ENCODE measurements around the gene TCHH.
"Not testable (repeated sequence)": the region's sequence is repeated elsewhere in the genome, so short reads cannot be mapped to it uniquely, and the experiment has no call there.

Gene TCHH

GRCh38 chr1:152110860-152111514 is 4.3 kb downstream of the TCHH start:
- peak; percentile 43 to 61 for ATAC-seq

DNA sequence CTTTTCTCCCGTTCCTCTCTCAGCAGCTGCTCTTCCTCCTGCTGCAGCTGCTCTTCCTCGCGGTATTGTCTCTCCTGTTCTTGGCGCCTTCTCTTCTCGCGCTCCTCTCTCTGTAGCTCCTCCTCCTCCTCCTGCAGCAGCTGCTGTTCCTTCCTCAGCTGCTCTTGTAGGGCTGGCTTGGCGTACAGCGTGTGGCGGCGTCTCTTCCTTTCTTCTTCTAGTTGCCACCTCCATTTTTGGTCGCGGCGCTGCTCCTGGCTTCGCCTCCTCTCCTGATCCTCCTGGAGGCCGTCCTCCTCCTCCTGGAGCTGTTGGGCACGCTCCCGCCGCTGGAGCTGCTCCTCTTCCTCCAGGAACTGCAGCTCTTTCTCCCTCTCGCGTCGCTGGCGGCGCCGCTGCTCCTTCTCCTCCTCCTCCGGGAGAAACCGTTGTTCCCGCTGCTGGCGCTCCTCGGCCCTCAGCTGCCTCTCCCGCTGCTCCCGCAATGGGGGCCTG is 4.8 kb downstream of the TCHH start:
- ATAC-seq, result peak; percentile 47 to 56

- ATAC-seq, result no peak
Measured at GRCh38 chr1:152109998-152110294, 5.3 kb downstream of the TCHH start.

DNA sequence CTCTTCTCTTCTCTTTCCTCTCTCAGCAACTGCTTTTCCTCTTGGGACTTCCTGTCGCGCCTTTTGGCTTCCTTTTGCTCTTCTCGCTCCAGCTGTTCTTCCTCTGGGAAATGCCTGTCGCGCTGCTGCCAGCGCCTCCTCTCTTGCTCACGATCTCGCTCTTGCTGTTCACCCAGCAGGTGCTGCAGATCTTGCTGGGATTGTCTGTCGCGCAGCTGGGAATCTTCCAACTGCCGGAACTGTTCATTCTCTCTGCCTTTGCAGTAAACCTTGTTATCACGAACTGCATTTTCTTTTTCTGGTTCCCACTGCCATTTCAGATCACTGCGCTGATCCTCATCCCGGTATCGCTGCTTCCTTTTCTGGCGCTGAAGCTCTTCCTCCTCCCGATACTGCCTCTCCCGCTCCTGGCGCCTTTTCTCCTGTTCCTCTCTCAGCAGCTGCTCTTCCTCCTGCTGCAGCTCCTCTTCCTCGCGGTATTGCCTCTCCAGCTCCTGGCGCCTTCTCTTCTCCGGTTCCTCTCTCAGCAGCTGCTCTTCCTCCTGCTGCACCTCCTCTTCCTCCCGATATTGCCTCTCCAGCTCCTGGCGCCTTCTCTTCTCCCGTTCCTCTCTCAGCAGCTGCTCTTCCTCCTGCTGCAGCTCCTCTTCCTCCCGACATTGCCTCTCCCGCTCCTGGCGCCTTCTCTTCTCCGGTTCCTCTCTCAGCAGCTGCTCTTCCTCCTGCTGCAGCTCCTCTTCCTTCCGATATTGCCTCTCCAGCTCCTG is 5.8 kb downstream of the TCHH start:
- no peak for ATAC-seq

- ATAC-seq, result no peak
Measured at GRCh38 chr1:152108882-152109222, 6.4 kb downstream of the TCHH start.

GRCh38 chr1:152107984-152108881 is 7.0 kb downstream of the TCHH start:
- ATAC-seq, result no peak

- ATAC-seq, result no peak
Measured at GRCh38 chr1:152107031-152107983, 7.9 kb downstream of the TCHH start.

GRCh38 chr1:152104854-152105253 is 10.4 kb downstream of the TCHH start:
- no peak for ATAC-seq

DNA sequence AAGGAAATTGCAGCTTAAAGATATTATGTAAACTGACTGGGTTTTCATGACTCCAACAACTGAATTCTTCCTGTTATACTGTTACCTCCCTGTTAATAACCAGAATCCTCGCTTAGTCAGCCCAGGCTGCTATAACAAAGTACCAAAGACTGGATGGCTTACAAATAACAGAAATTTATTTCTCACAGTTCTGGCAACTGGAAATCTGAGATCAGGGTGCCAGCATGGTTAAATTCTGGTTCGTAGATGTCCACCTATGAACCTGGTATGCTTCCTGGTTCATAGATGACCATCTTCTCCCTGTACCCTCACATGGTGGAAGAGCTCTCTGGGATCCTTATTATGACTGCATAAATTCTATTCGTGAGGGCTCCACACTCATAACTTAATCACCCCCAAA is 18.3 kb downstream of the TCHH start:
- ATAC-seq, result no peak

GRCh38 chr1:152089014-152089674 is 26.1 kb downstream of the TCHH start, which contains the start of gene TCHHL1:
TCHHL1 (minus strand) TSS chr1:152089064; CDS start chr1:152088143, 921 bp downstream.
- ATAC-seq, result no peak

DNA sequence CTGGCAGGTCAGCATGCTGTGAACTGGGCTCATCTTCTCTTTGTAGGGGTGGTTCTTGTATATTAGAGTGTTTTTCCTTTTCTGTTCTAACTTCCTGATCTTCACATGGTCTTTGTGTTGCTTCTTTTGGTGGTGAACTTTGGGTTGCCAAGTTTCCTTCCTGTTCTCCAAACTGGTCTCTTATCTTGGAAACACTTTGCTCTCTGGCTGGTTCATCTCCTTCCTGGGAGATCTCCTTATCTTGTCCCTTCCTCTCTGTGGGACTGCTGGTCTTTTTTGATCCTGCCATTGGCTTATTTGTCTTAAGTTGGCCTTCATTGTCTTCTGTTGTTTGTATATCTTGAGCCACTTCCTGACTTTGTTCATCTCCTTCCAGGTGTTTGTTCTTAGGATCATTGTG is 28.5 kb downstream of the TCHH start:
- no peak for ATAC-seq

GRCh38 chr1:152084853-152085252 is 30.4 kb downstream of the TCHH start:
- ATAC-seq, result no peak

DNA sequence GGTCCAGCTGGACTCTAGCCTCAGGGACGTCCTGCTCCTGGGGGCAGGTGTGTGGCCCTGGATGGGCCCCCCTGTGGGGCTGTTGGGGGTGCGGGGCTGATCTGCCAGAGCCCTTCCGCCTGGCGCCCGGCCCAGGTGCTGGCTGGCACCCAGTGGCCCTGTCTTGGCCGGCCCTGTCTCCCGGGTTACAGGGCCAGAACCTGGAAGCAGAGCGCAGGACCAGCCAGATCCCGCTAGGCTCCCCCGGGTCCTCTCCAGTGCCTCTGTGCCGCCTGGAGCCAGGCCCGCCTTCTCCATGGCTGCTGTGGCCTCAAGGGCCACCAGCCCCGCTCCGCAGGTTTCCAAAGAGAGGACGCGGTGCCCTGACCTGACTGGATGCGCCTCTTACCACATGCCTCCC is 34.2 kb downstream of the TCHH start:
- not testable (repeated sequence) for ATAC-seq

DNA sequence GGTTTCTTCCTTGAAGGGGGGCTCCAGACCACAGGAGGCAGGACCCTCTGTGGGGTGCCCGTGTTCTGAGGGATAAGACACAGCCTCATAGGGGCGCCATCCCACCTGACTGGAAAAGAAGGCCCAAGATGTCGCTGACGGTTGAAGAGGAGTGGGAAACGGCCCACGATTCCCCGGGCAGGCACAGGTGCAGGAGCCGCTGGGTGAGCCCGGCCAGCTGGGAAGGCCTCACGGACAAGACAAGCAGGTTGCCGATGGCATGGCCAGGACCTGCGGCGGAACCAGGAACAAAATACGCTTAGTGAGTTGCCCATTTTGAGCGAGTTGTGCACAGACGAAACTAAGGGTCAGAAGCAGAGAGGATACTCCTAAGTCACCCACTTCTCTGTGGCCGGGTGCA is 34.8 kb downstream of the TCHH start:
- not testable (repeated sequence) for ATAC-seq

- no peak for ATAC-seq
Measured at GRCh38 chr1:152078831-152079441, 36.3 kb downstream of the TCHH start.

GRCh38 chr1:152072311-152072710 is 42.9 kb downstream of the TCHH start:
- ATAC-seq, result no peak

DNA sequence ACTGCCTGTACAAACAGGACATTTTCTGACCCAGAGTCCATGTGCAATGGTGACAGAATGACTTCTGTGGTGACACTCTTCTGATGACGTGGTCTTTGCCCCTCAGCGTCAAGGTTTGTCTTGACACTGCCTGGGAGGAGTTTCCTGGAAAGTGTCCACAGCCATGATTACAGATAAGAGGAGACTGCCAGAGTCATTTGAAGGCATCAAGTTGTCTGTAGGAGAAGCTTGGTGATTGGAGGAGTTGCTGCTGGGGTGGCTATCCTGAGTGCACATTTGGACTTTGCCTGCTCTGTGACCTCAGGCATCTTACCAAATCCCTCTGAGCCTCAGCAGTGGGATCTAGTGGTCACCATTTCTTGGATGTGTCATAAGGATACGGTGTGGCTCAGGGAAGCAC is 44.1 kb downstream of the TCHH start:
- ATAC-seq, result no peak

DNA sequence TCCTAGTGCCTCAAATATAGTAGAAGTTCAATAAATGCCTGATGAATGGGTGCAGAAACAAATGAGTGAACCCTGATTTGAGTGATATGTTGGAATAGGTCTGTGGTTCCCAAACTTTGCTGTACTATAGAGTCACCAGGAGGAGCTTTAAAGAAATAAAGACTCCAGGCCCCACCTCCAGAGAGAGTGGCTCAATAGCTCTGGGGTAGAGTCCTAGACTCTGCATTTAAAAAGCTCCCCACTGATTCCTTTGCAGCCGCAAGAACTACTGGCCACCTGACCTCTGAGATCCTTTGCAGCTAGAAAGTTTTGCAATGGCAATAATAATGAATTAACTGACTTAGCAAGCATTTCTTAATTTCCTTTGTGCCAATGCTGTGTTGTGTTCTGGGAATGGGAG is 47.3 kb downstream of the TCHH start:
- ATAC-seq, result no peak

GRCh38 chr1:152067150-152067549 is 48.1 kb downstream of the TCHH start:
- ATAC-seq, result no peak

- no peak for ATAC-seq
Measured at GRCh38 chr1:152061952-152062351, 53.3 kb downstream of the TCHH start.
